ENCODE results near the gene SUGCT. TPM values are rescaled to one million over a fixed set of nuclear protein-coding genes. Genes with fewer than 3 reads are reported as not detected.

Gene SUGCT
- total and polyA plus RNA-seq, 2 of the 13 experiments (the other 11 are each of a cell fraction or from before 2014, with no cell fraction given): 10.1 to 22.2 TPM

DNA sequence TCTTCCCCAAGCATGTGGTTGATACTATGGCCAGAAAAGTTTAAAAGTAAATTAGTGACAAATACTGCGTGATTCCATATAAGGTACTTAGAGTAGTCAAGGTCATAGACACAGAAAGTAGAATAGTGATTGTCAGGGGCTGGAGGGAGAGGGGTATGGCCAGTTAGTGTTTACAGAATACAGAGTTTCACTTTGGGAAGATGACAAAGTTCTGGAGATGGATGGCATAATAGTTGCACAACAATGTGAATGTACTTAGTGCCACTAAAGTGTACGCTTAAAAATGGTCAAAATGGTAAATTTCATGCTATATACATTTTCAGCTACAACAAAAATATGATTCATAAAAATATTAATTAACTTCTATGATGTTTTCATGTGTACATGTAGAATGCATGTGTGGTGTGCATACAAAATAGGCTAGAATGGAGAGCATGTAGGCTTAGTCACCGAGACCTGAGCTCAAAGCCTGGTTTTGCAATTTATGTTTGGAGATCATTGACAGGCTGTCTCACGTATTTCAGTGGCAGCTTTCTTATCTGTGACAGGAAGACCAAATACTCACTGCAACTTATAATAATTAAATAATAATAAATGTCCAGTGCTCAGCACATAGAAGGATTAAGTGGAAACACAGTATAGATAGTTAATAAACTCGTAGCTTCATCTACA lies 625.6 kb downstream of the SUGCT start (continued):
- TF ChIP-seq, protein P1, sequence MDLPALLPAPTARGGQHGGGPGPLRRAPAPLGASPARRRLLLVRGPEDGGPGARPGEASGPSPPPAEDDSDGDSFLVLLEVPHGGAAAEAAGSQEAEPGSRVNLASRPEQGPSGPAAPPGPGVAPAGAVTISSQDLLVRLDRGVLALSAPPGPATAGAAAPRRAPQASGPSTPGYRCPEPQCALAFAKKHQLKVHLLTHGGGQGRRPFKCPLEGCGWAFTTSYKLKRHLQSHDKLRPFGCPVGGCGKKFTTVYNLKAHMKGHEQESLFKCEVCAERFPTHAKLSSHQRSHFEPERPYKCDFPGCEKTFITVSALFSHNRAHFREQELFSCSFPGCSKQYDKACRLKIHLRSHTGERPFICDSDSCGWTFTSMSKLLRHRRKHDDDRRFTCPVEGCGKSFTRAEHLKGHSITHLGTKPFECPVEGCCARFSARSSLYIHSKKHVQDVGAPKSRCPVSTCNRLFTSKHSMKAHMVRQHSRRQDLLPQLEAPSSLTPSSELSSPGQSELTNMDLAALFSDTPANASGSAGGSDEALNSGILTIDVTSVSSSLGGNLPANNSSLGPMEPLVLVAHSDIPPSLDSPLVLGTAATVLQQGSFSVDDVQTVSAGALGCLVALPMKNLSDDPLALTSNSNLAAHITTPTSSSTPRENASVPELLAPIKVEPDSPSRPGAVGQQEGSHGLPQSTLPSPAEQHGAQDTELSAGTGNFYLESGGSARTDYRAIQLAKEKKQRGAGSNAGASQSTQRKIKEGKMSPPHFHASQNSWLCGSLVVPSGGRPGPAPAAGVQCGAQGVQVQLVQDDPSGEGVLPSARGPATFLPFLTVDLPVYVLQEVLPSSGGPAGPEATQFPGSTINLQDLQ (CRISPR knock-in tag; IDR thresholded peaks at IDR 0.05): no peak
- TF ChIP-seq SAFB2 (CRISPR knock-in tag; IDR thresholded peaks at IDR 0.05; ENCODE audit: borderline replicate concordance, low read depth) (no peak), ZNF766 (CRISPR knock-in tag; IDR thresholded peaks at IDR 0.05; ENCODE audit: borderline replicate concordance) (no peak), PAF1 (CRISPR knock-in tag; IDR thresholded peaks at IDR 0.05) (no peak), CBX5 (CRISPR knock-in tag; IDR thresholded peaks at IDR 0.05; ENCODE audit: borderline replicate concordance) (no peak), RERE (CRISPR knock-in tag; IDR thresholded peaks at IDR 0.05; ENCODE audit: low read depth) (no peak), SIN3A (IDR thresholded peaks at IDR 0.05; ENCODE audit: borderline replicate concordance, low read depth, low read length) (no peak), ZNF430 (CRISPR knock-in tag; IDR thresholded peaks at IDR 0.05) (0 out of 2 replicates have a peak, but pooled peaks have one; percentile 49), ISL2 (CRISPR knock-in tag; IDR thresholded peaks at IDR 0.05) (no peak), ZMAT3 (CRISPR knock-in tag; conservative IDR thresholded peaks at IDR 0.05) (no peak), ZNF44 (CRISPR knock-in tag; IDR thresholded peaks at IDR 0.05) (no peak), KDM5B (CRISPR knock-in tag; IDR thresholded peaks at IDR 0.05; ENCODE audit: borderline replicate concordance) (no peak), ATF7-NPFF (CRISPR knock-in tag; IDR thresholded peaks at IDR 0.05; ENCODE audit: low read depth) (no peak), ZNF501 (CRISPR knock-in tag; IDR thresholded peaks at IDR 0.05) (no peak), FOSL2 (CRISPR knock-in tag; IDR thresholded peaks at IDR 0.05) (peak; percentile 79), SAP130 (CRISPR knock-in tag; IDR thresholded peaks at IDR 0.05; ENCODE audit: low read depth) (peak; percentile 6; the same call in 1 of the 2 replicates), SIN3B (IDR thresholded peaks at IDR 0.05; ENCODE audit: low read length) (no peak)
- TF ChIP-seq, protein P2, sequence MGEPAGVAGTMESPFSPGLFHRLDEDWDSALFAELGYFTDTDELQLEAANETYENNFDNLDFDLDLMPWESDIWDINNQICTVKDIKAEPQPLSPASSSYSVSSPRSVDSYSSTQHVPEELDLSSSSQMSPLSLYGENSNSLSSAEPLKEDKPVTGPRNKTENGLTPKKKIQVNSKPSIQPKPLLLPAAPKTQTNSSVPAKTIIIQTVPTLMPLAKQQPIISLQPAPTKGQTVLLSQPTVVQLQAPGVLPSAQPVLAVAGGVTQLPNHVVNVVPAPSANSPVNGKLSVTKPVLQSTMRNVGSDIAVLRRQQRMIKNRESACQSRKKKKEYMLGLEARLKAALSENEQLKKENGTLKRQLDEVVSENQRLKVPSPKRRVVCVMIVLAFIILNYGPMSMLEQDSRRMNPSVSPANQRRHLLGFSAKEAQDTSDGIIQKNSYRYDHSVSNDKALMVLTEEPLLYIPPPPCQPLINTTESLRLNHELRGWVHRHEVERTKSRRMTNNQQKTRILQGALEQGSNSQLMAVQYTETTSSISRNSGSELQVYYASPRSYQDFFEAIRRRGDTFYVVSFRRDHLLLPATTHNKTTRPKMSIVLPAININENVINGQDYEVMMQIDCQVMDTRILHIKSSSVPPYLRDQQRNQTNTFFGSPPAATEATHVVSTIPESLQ (CRISPR knock-in tag; conservative IDR thresholded peaks at IDR 0.05): no peak
- TF ChIP-seq, protein P3, sequence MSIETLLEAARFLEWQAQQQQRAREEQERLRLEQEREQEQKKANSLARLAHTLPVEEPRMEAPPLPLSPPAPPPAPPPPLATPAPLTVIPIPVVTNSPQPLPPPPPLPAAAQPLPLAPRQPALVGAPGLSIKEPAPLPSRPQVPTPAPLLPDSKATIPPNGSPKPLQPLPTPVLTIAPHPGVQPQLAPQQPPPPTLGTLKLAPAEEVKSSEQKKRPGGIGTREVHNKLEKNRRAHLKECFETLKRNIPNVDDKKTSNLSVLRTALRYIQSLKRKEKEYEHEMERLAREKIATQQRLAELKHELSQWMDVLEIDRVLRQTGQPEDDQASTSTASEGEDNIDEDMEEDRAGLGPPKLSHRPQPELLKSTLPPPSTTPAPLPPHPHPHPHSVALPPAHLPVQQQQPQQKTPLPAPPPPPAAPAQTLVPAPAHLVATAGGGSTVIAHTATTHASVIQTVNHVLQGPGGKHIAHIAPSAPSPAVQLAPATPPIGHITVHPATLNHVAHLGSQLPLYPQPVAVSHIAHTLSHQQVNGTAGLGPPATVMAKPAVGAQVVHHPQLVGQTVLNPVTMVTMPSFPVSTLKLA (IDR thresholded peaks at IDR 0.05): no peak
